Stimulated activated effector memory CD8-positive, alpha-beta T cell treated with anti-CD3 and anti-CD28 coated beads, Interleukin-12 subunit alpha, Interleukin-12 subunit beta, amount 100 ng/mL, for 72 hours (primary cell): ENCODE results near the gene TMEM54.
"Not testable (repeated sequence)": the region's sequence is repeated elsewhere in the genome, so short reads cannot be mapped to it uniquely, and the experiment has no call there.

Source experiments
- ATAC-seq: fragments of 150-1000 bp; cut with Tn5 transposase; 2 replicates; pipeline ENCODE4 v1.10.0; 2021
- DNase-seq, 2 donors: peaks; one replicate each; pipeline ENCODE4 v3.0.0; 2021 to 2022; ENCODE audit warnings: low spot score in 2 of 2
- H3K27ac Mint-ChIP-seq: one replicate; pipeline ENCODE4 v1.8.0; 2022; ENCODE audit warnings: mild to moderate bottlenecking, mixed read lengths
- H3K36me3 Mint-ChIP-seq: one replicate; pipeline ENCODE4 v1.8.0; 2022; ENCODE audit warnings: mild to moderate bottlenecking, mixed read lengths
- H3K4me1 Mint-ChIP-seq: one replicate; pipeline ENCODE4 v1.8.0; 2022; ENCODE audit warnings: mixed read lengths
- H3K4me3 Mint-ChIP-seq: one replicate; pipeline ENCODE4 v1.8.0; 2022; ENCODE audit warnings: mild to moderate bottlenecking, mixed read lengths
- H3K9me3 Mint-ChIP-seq: one replicate; pipeline ENCODE4 v1.8.0; 2022; ENCODE audit warnings: mixed read lengths

TMEM54 gene

GRCh38 chr1:32927441-32927840 is 26.3 kb upstream of the TMEM54 start:
- H3K4me1 Mint-ChIP-seq, result peaks cover 13% of the 10 kb centered on the region
- no peaks in the 10 kb centered on the region for H3K9me3 Mint-ChIP-seq
- H3K36me3 Mint-ChIP-seq, result no peaks in the 10 kb centered on the region
- DNase-seq, result no peak
- no peak overlapping the region for H3K4me3 Mint-ChIP-seq
- no peak overlapping the region for H3K27ac Mint-ChIP-seq
- ATAC-seq, result no peak

GRCh38 chr1:32926562-32926961 is 25.4 kb upstream of the TMEM54 start:
- no peaks in the 10 kb centered on the region for H3K36me3 Mint-ChIP-seq
- H3K4me3 Mint-ChIP-seq, result no peak overlapping the region
- no peaks in the 10 kb centered on the region for H3K9me3 Mint-ChIP-seq
- no peak for ATAC-seq
- no peak for DNase-seq
- no peak overlapping the region for H3K27ac Mint-ChIP-seq
- peaks cover 13% of the 10 kb centered on the region for H3K4me1 Mint-ChIP-seq

- ATAC-seq (peak; percentile 51), DNase-seq (no peak)
- peak overlapping the region; percentile 55 for H3K4me3 Mint-ChIP-seq
- H3K9me3 Mint-ChIP-seq, result no peaks in the 10 kb centered on the region
- no peaks in the 10 kb centered on the region for H3K36me3 Mint-ChIP-seq
- no peak overlapping the region for H3K27ac Mint-ChIP-seq
- peaks cover 13% of the 10 kb centered on the region for H3K4me1 Mint-ChIP-seq
These were observed 24.4 kb upstream of the TMEM54 start for GRCh38 chr1:32925403-32926162.

- DNase-seq (no peak), ATAC-seq (peak; percentile 62)
- Mint-ChIP-seq H3K4me1 (peaks cover 17% of the 10 kb centered on the region), H3K9me3 (no peaks in the 10 kb centered on the region), H3K4me3 (peak overlapping the region; percentile 55), H3K27ac (no peak overlapping the region), H3K36me3 (no peaks in the 10 kb centered on the region)
These were observed 23.7 kb upstream of the TMEM54 start for GRCh38 chr1:32924881-32925344.

GRCh38 chr1:32920833-32921232 is 19.6 kb upstream of the TMEM54 start:
- H3K4me3 Mint-ChIP-seq, result no peak overlapping the region
- no peak overlapping the region for H3K27ac Mint-ChIP-seq
- no peak for ATAC-seq
- peaks cover 26% of the 10 kb centered on the region for H3K4me1 Mint-ChIP-seq
- no peaks in the 10 kb centered on the region for H3K36me3 Mint-ChIP-seq
- no peaks in the 10 kb centered on the region for H3K9me3 Mint-ChIP-seq
- DNase-seq, result no peak

- H3K36me3 Mint-ChIP-seq, result no peaks in the 10 kb centered on the region
- DNase-seq (no peak), ATAC-seq (no peak)
- no peak overlapping the region for H3K4me3 Mint-ChIP-seq
- peaks cover 18% of the 10 kb centered on the region for H3K4me1 Mint-ChIP-seq
- H3K27ac Mint-ChIP-seq, result no peak overlapping the region
- no peaks in the 10 kb centered on the region for H3K9me3 Mint-ChIP-seq
These were observed 18.9 kb upstream of the TMEM54 start for GRCh38 chr1:32919811-32920733.

GRCh38 chr1:32918179-32918578 is 17.0 kb upstream of the TMEM54 start:
- DNase-seq, result no peak
- H3K9me3 Mint-ChIP-seq, result no peaks in the 10 kb centered on the region
- no peak for ATAC-seq
- H3K4me1 Mint-ChIP-seq, result peaks cover 16% of the 10 kb centered on the region
- no peak overlapping the region for H3K4me3 Mint-ChIP-seq
- H3K27ac Mint-ChIP-seq, result no peak overlapping the region
- no peaks in the 10 kb centered on the region for H3K36me3 Mint-ChIP-seq

GRCh38 chr1:32917521-32917920 is 16.3 kb upstream of the TMEM54 start:
- no peak overlapping the region for H3K4me3 Mint-ChIP-seq
- ATAC-seq (peak; percentile 70), DNase-seq (no peak)
- H3K4me1 Mint-ChIP-seq, result peaks cover 16% of the 10 kb centered on the region
- H3K36me3 Mint-ChIP-seq, result no peaks in the 10 kb centered on the region
- no peak overlapping the region for H3K27ac Mint-ChIP-seq
- no peaks in the 10 kb centered on the region for H3K9me3 Mint-ChIP-seq

- Mint-ChIP-seq H3K4me1 (peaks cover 16% of the 10 kb centered on the region), H3K9me3 (no peaks in the 10 kb centered on the region), H3K36me3 (no peaks in the 10 kb centered on the region), H3K4me3 (no peak overlapping the region), H3K27ac (no peak overlapping the region)
- no peak for DNase-seq
- ATAC-seq, result no peak
These were observed 14.8 kb upstream of the TMEM54 start for GRCh38 chr1:32915766-32916706.

GRCh38 chr1:32910319-32910718 is 9.1 kb upstream of the TMEM54 start:
- no peak for ATAC-seq
- DNase-seq, result no peak
- Mint-ChIP-seq H3K4me3 (no peak overlapping the region), H3K9me3 (no peaks in the 10 kb centered on the region), H3K27ac (no peak overlapping the region), H3K36me3 (no peaks in the 10 kb centered on the region), H3K4me1 (no peaks in the 10 kb centered on the region)

- Mint-ChIP-seq H3K36me3 (no peaks in the 10 kb centered on the region), H3K27ac (no peak overlapping the region), H3K9me3 (no peaks in the 10 kb centered on the region), H3K4me3 (no peak overlapping the region), H3K4me1 (no peaks in the 10 kb centered on the region)
- DNase-seq (no peak), ATAC-seq (no peak)
These were observed 6.2 kb upstream of the TMEM54 start for GRCh38 chr1:32907435-32907834.

GRCh38 chr1:32906654-32907053 is 5.5 kb upstream of the TMEM54 start:
- H3K9me3 Mint-ChIP-seq, result no peaks in the 10 kb centered on the region
- no peak for DNase-seq
- no peaks in the 10 kb centered on the region for H3K36me3 Mint-ChIP-seq
- H3K4me3 Mint-ChIP-seq, result no peak overlapping the region
- no peak for ATAC-seq
- no peaks in the 10 kb centered on the region for H3K4me1 Mint-ChIP-seq
- H3K27ac Mint-ChIP-seq, result no peak overlapping the region

- DNase-seq, H3K36me3 Mint-ChIP-seq, ATAC-seq, H3K4me3 Mint-ChIP-seq, H3K4me1 Mint-ChIP-seq, H3K27ac Mint-ChIP-seq, H3K9me3 Mint-ChIP-seq: not testable (repeated sequence)
These were observed 4.4 kb upstream of the TMEM54 start for GRCh38 chr1:32905588-32905987.

GRCh38 chr1:32904797-32905196 is 3.6 kb upstream of the TMEM54 start:
- ATAC-seq, result no peak
- H3K9me3 Mint-ChIP-seq, result no peaks in the 10 kb centered on the region
- no peak overlapping the region for H3K4me3 Mint-ChIP-seq
- H3K27ac Mint-ChIP-seq, result no peak overlapping the region
- no peaks in the 10 kb centered on the region for H3K36me3 Mint-ChIP-seq
- peaks cover 5% of the 10 kb centered on the region for H3K4me1 Mint-ChIP-seq
- DNase-seq, result no peak
